Measurements from ENCODE around the gene RGS12.

RGS12 gene

GRCh38 chr4:3271131-3271530, 21.7 kb upstream of the RGS12 start:
- H3K4me3 ChIP-seq (ENCODE audit: low read length), result no peak overlapping the region
- H3K9me3 ChIP-seq (ENCODE audit: low read length), result no peaks in the 10 kb centered on the region
- H3K4me1 ChIP-seq (ENCODE audit: insufficient read depth, low read length), result peaks cover 2% of the 10 kb centered on the region

GRCh38 chr4:3276986-3277385, 15.8 kb upstream of the RGS12 start:
- Histone ChIP-seq H3K27me3 (ENCODE audit: insufficient read depth, low read length) (no peaks in the 10 kb centered on the region), H3K4me1 (ENCODE audit: insufficient read depth, low read length) (no peaks in the 10 kb centered on the region), H3K9me3 (ENCODE audit: low read length) (peaks cover 3% of the 10 kb centered on the region), H2AFZ (ENCODE audit: low read depth, low read length) (no peak overlapping the region), H3K36me3 (ENCODE audit: insufficient read depth, low read length) (no peaks in the 10 kb centered on the region), H3K4me3 (ENCODE audit: low read length) (no peak overlapping the region)

More at GRCh38 chr4:3271131-3271530, 21.7 kb upstream of the RGS12 start:
- no peaks in the 10 kb centered on the region for H3K27me3 ChIP-seq (ENCODE audit: insufficient read depth, low read length)
- H3K36me3 ChIP-seq (ENCODE audit: insufficient read depth, low read length), result no peaks in the 10 kb centered on the region
- H2AFZ ChIP-seq (ENCODE audit: low read depth, low read length), result no peak overlapping the region

- H3K4me1 ChIP-seq (ENCODE audit: insufficient read depth, low read length), result no peaks in the 10 kb centered on the region
- peaks cover 6% of the 10 kb centered on the region for H3K9me3 ChIP-seq (ENCODE audit: low read length)
- no peaks in the 10 kb centered on the region for H3K36me3 ChIP-seq (ENCODE audit: insufficient read depth, low read length)
Observed at GRCh38 chr4:3280466-3280865, 12.4 kb upstream of the RGS12 start.

GRCh38 chr4:3283483-3283882, 9.3 kb upstream of the RGS12 start:
- no peak overlapping the region for H2AFZ ChIP-seq (ENCODE audit: low read depth, low read length)
- H3K27me3 ChIP-seq (ENCODE audit: insufficient read depth, low read length), result no peaks in the 10 kb centered on the region
- no peaks in the 10 kb centered on the region for H3K36me3 ChIP-seq (ENCODE audit: insufficient read depth, low read length)
- peaks cover 2% of the 10 kb centered on the region for H3K4me1 ChIP-seq (ENCODE audit: insufficient read depth, low read length)
- peaks cover 4% of the 10 kb centered on the region for H3K9me3 ChIP-seq (ENCODE audit: low read length)
- H3K4me3 ChIP-seq (ENCODE audit: low read length), result no peak overlapping the region

More at GRCh38 chr4:3280466-3280865, 12.4 kb upstream of the RGS12 start:
- H2AFZ ChIP-seq (ENCODE audit: low read depth, low read length), result no peak overlapping the region
- H3K27me3 ChIP-seq (ENCODE audit: insufficient read depth, low read length), result no peaks in the 10 kb centered on the region
- no peak overlapping the region for H3K4me3 ChIP-seq (ENCODE audit: low read length)

- peaks cover 4% of the 10 kb centered on the region for H3K9me3 ChIP-seq (ENCODE audit: low read length)
- no peaks in the 10 kb centered on the region for H3K36me3 ChIP-seq (ENCODE audit: insufficient read depth, low read length)
- H3K27me3 ChIP-seq (ENCODE audit: insufficient read depth, low read length), result no peaks in the 10 kb centered on the region
- no peak overlapping the region for H2AFZ ChIP-seq (ENCODE audit: low read depth, low read length)
- H3K4me1 ChIP-seq (ENCODE audit: insufficient read depth, low read length), result peaks cover 2% of the 10 kb centered on the region
- H3K4me3 ChIP-seq (ENCODE audit: low read length), result no peak overlapping the region
Observed at GRCh38 chr4:3283916-3284315, 8.9 kb upstream of the RGS12 start.

- Histone ChIP-seq H3K4me1 (ENCODE audit: insufficient read depth, low read length) (peaks cover 2% of the 10 kb centered on the region), H2AFZ (ENCODE audit: low read depth, low read length) (no peak overlapping the region), H3K9me3 (ENCODE audit: low read length) (peaks cover 4% of the 10 kb centered on the region), H3K27me3 (ENCODE audit: insufficient read depth, low read length) (no peaks in the 10 kb centered on the region), H3K36me3 (ENCODE audit: insufficient read depth, low read length) (no peaks in the 10 kb centered on the region), H3K4me3 (ENCODE audit: low read length) (no peak overlapping the region)
Observed at GRCh38 chr4:3284734-3285557, 7.9 kb upstream of the RGS12 start.

GRCh38 chr4:3285558-3286334, 7.1 kb upstream of the RGS12 start:
- Histone ChIP-seq H3K4me1 (ENCODE audit: insufficient read depth, low read length) (peaks cover 2% of the 10 kb centered on the region), H2AFZ (ENCODE audit: low read depth, low read length) (no peak overlapping the region), H3K27me3 (ENCODE audit: insufficient read depth, low read length) (no peaks in the 10 kb centered on the region), H3K4me3 (ENCODE audit: low read length) (no peak overlapping the region), H3K9me3 (ENCODE audit: low read length) (peaks cover 4% of the 10 kb centered on the region), H3K36me3 (ENCODE audit: insufficient read depth, low read length) (no peaks in the 10 kb centered on the region)

- no peak overlapping the region for H3K4me3 ChIP-seq (ENCODE audit: low read length)
- no peaks in the 10 kb centered on the region for H3K27me3 ChIP-seq (ENCODE audit: insufficient read depth, low read length)
- H3K4me1 ChIP-seq (ENCODE audit: insufficient read depth, low read length), result peaks cover 8% of the 10 kb centered on the region
- H2AFZ ChIP-seq (ENCODE audit: low read depth, low read length), result no peak overlapping the region
- no peaks in the 10 kb centered on the region for H3K36me3 ChIP-seq (ENCODE audit: insufficient read depth, low read length)
- H3K9me3 ChIP-seq (ENCODE audit: low read length), result peaks cover 4% of the 10 kb centered on the region
Observed at GRCh38 chr4:3286335-3287175, 6.3 kb upstream of the RGS12 start.

- Histone ChIP-seq H3K4me1 (ENCODE audit: insufficient read depth, low read length) (peaks cover 12% of the 10 kb centered on the region), H3K9me3 (ENCODE audit: low read length) (peaks cover 4% of the 10 kb centered on the region), H3K4me3 (ENCODE audit: low read length) (no peak overlapping the region), H3K27me3 (ENCODE audit: insufficient read depth, low read length) (no peaks in the 10 kb centered on the region), H3K36me3 (ENCODE audit: insufficient read depth, low read length) (no peaks in the 10 kb centered on the region), H2AFZ (ENCODE audit: low read depth, low read length) (no peak overlapping the region)
Observed at GRCh38 chr4:3287271-3287971, 5.4 kb upstream of the RGS12 start.

GRCh38 chr4:3287972-3288570, 4.8 kb upstream of the RGS12 start:
- Histone ChIP-seq H3K4me1 (ENCODE audit: insufficient read depth, low read length) (peaks cover 12% of the 10 kb centered on the region), H3K27me3 (ENCODE audit: insufficient read depth, low read length) (no peaks in the 10 kb centered on the region), H3K9me3 (ENCODE audit: low read length) (no peaks in the 10 kb centered on the region), H2AFZ (ENCODE audit: low read depth, low read length) (no peak overlapping the region), H3K4me3 (ENCODE audit: low read length) (no peak overlapping the region), H3K36me3 (ENCODE audit: insufficient read depth, low read length) (no peaks in the 10 kb centered on the region)

GRCh38 chr4:3288571-3289094, 4.2 kb upstream of the RGS12 start:
- no peak overlapping the region for H3K4me3 ChIP-seq (ENCODE audit: low read length)
- no peaks in the 10 kb centered on the region for H3K9me3 ChIP-seq (ENCODE audit: low read length)

GRCh38 chr4:3290476-3290875, 2.3 kb upstream of the RGS12 start:
- Histone ChIP-seq H2AFZ (ENCODE audit: low read depth, low read length) (no peak overlapping the region), H3K4me1 (ENCODE audit: insufficient read depth, low read length) (peaks cover 28% of the 10 kb centered on the region), H3K4me3 (ENCODE audit: low read length) (no peak overlapping the region), H3K9me3 (ENCODE audit: low read length) (no peaks in the 10 kb centered on the region), H3K36me3 (ENCODE audit: insufficient read depth, low read length) (no peaks in the 10 kb centered on the region), H3K27me3 (ENCODE audit: insufficient read depth, low read length) (no peaks in the 10 kb centered on the region)

More at GRCh38 chr4:3288571-3289094, 4.2 kb upstream of the RGS12 start:
- Histone ChIP-seq H3K4me1 (ENCODE audit: insufficient read depth, low read length) (peaks cover 15% of the 10 kb centered on the region), H2AFZ (ENCODE audit: low read depth, low read length) (no peak overlapping the region), H3K27me3 (ENCODE audit: insufficient read depth, low read length) (no peaks in the 10 kb centered on the region), H3K36me3 (ENCODE audit: insufficient read depth, low read length) (no peaks in the 10 kb centered on the region)

Measured in neuron (in vitro differentiated cells).